Heart right ventricle (tissue), 16 donors: ENCODE measurements around the gene LGALS7B. TPM values are rescaled to one million over a fixed set of nuclear protein-coding genes. Genes with fewer than 3 reads are reported as not detected.

Experiments
- ATAC-seq, 8 donors: fragments of 200-7000 bp; cut with Tn5 transposase; one replicate each; pipeline ENCODE4 v1.9.1; 2020; ENCODE audit warnings: mild to moderate bottlenecking in 8 of 8, moderate library complexity in 8 of 8, moderate number of reproducible peaks in 1 of 8
- DNase-seq, 2 donors: peaks; one replicate each; pipeline ENCODE4 v3.0.0-alpha.2; 2020
- H3K27ac ChIP-seq, 10 donors: fragments of 200-600 bp; sonication (generic) in 2 of 10; one replicate each; pipeline versions ENCODE4 v1.5.0 to v1.8.0; 2020 to 2022; ENCODE audit warnings: mild to moderate bottlenecking in 3 of 10
- H3K27me3 ChIP-seq, 7 donors: fragments of 200-600 bp; one replicate each; pipeline ENCODE4 v1.8.0; 2021 to 2022; ENCODE audit warnings: mild to moderate bottlenecking in 2 of 7
- H3K36me3 ChIP-seq, 9 donors: fragments of 200-600 bp; sonication (generic) in 1 of 9; one replicate each; pipeline versions ENCODE4 v1.5.0 to v1.8.0; 2020 to 2022; ENCODE audit warnings: mild to moderate bottlenecking in 2 of 9
- H3K4me1 ChIP-seq, 9 donors: fragments of 200-600 bp; sonication (generic) in 1 of 9; one replicate each; pipeline versions ENCODE4 v1.5.0 to v1.8.0; 2020 to 2022; ENCODE audit warnings: mild to moderate bottlenecking in 4 of 9
- H3K4me3 ChIP-seq, 10 donors: fragments of 200-600 bp; sonication (generic) in 2 of 10; one replicate each; pipeline versions ENCODE4 v1.5.0 to v1.8.0; 2020 to 2022; ENCODE audit warnings: mild to moderate bottlenecking in 7 of 10, moderate library complexity in 2 of 10
- H3K9me3 ChIP-seq, 11 donors: fragments of 200-600 bp in 10 of 11; sonication (generic) in 2 of 11; one replicate each; pipeline versions ENCODE4 v1.5.0 to v1.8.0; 2013 to 2022; ENCODE audit warnings: mild to moderate bottlenecking in 2 of 11, control low read depth in 1 of 11, moderate library complexity in 1 of 11
- WGBS, 2 donors: extraction: QIAGEN DNeasy Blood & Tissue Kit; methylation state at CpG; one replicate each; pipeline ENCODE4 v1.1.7; 2013; ENCODE audit warnings: inconsistent platforms in 1 of 2; 5-methylcytosine and 5-hydroxymethylcytosine counted together
- intact Hi-C, 10 donors: fragments of 100-400 bp; cut with DNase I; formaldehyde crosslinking; loops; one replicate each; pipeline versions ENCODE4 v1.11.1 to v1.14.2; 2022
- polyA plus RNA-seq, 2 donors: library from polyadenylated mRNA; stranded (reverse); fragments of 200-250 nt; gene quantifications; one replicate each; pipeline ENCODE4 v1.2.3, GENCODE V29; 2013
- total RNA-seq, 10 donors: library from RNA; stranded (reverse); fragmentation: NEBNext Ultra II Directional in 3 of 10; extraction: Animal tissue kit (Norgen Biotek cat#: 25700) in 3 of 10; gene quantifications; one replicate each; pipeline versions ENCODE4 v1.2.1 to v1.2.4, GENCODE V29; 2021 to 2023
- TF ChIP-seq, protein P1 (sequence below), 9 donors: fragments of 200-600 bp; sonication (generic) in 2 of 9; IDR thresholded peaks; one replicate each; pipeline versions ENCODE4 v1.5.0 to v1.8.0; 2021 to 2022; ENCODE audit warnings: antibody characterized with exemption in 9 of 9, mild to moderate bottlenecking in 5 of 9, moderate library complexity in 1 of 9
- donor health status: Arrhythmogenic right ventricular cardiomyopathy.
- donor health status: ischemic (EF 13 %, LVEDD 7.1; RV severe dilation, severe dysfunction).
- donor health status: healthy with polysubstance abuse.
- donor health status: DM: no; HTN: yes; CAD: no.
- donor health status: DM: no; HTN: no; CAD: no.
- donor health status: ischemic (EF 25% LVEDD 6.9; RV normal size, moderate dysfunction).
- donor health status: ischemic (EF 25% LVEDD 5.7; RV mildly dilated, moderate dysfunction).
- donor health status: healthy.
- donor health status: DM: yes; HTN: yes; CAD: no.
- donor health status: Ischemic cardiomyopathy.
- donor health status: ischemic (EF 35%, LVEDD 5.7; RV mildly dilated, moderate dysfunction).
- donor health status: nonischemic (EF 11% LVEDD 7.7; RV severe dilation, severe dysfunction).
- donor health status: DM: yes; HTN: yes; CAD: no.
- donor health status: PGD.
- donor health status: ischemic (EF 29% LVEDD 5.4; RV normal size, mild dysfunction).
- donor health status: nonischemic (EF 23%, LVEDD 6.1; RV moderate dilation, normal function).

LGALS7B gene
- total and polyA plus RNA-seq, 12 donors, result 0.19 to 0.60 TPM; not detected in 10

DNA sequence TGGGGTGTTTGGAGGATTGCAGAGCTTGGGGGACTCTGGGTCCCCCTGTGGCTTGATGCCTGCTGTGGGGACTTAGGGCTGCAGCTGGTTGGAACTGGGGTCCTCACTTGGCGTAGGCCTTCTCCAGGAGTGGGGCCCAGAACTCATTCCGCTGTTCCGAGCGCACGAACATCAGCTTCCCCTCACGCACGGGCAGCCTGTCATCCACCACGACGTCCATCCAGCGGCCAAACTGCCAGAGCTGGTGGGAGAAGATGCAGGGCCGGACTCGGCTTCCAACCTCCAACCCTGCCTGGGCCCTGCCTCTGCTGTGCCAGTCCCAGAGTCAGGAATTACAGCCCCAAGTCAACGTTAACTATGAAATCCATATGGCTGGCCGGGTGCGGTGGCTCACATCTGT is 47.3 kb upstream of the LGALS7B start:
- no peak for ATAC-seq
- no peak overlapping the region for H3K27ac ChIP-seq
- no peak overlapping the region for H3K4me3 ChIP-seq
- intact Hi-C loops, result no loop called here
- no peaks in the 10 kb centered on the region for H3K27me3 ChIP-seq
- TF ChIP-seq, protein P1, sequence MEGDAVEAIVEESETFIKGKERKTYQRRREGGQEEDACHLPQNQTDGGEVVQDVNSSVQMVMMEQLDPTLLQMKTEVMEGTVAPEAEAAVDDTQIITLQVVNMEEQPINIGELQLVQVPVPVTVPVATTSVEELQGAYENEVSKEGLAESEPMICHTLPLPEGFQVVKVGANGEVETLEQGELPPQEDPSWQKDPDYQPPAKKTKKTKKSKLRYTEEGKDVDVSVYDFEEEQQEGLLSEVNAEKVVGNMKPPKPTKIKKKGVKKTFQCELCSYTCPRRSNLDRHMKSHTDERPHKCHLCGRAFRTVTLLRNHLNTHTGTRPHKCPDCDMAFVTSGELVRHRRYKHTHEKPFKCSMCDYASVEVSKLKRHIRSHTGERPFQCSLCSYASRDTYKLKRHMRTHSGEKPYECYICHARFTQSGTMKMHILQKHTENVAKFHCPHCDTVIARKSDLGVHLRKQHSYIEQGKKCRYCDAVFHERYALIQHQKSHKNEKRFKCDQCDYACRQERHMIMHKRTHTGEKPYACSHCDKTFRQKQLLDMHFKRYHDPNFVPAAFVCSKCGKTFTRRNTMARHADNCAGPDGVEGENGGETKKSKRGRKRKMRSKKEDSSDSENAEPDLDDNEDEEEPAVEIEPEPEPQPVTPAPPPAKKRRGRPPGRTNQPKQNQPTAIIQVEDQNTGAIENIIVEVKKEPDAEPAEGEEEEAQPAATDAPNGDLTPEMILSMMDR (IDR thresholded peaks at IDR 0.05), result no peak
- no peaks in the 10 kb centered on the region for H3K9me3 ChIP-seq
- peaks cover 0 to 6% (median 0%) of the 10 kb centered on the region in 9 donors for H3K4me1 ChIP-seq
- H3K36me3 ChIP-seq, result no peaks in the 10 kb centered on the region
- DNase-seq, result no peak
- 96 to 99% methylated on average over 15 of the region's 15 CpGs for WGBS, 2 donors

DNA sequence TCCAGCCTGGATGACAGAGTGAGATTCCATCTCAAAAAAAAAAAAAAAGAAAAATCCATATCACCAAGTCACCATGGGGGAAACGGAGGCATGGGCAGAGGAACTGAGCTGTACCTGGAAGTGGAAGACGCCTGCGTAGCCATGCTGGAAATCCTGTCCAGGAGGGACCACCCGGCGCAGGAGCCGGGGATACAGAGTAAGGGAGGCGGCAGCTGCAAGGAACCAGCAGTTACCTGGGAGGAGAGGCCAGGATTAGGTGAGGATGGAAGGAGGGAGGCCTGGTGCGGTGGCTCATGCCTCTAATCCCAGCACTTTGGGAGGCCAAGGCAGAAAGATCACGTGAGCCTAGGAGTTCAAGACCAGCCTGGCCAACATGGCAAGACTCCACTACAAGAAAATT is 46.7 kb upstream of the LGALS7B start:
- no peaks in the 10 kb centered on the region for H3K27me3 ChIP-seq
- DNase-seq, result no peak
- 95 to 98% methylated on average over 9 of the region's 9 CpGs for WGBS, 2 donors
- H3K9me3 ChIP-seq, result no peaks in the 10 kb centered on the region
- H3K27ac ChIP-seq, result no peak overlapping the region
- no peak for ATAC-seq
- no peak overlapping the region for H3K4me3 ChIP-seq
- H3K4me1 ChIP-seq, result peaks cover 0 to 2% (median 0%) of the 10 kb centered on the region in 9 donors
- intact Hi-C loops, result no loop called here
- no peaks in the 10 kb centered on the region for H3K36me3 ChIP-seq
- TF ChIP-seq, protein P1 (IDR thresholded peaks at IDR 0.05), result no peak

DNA sequence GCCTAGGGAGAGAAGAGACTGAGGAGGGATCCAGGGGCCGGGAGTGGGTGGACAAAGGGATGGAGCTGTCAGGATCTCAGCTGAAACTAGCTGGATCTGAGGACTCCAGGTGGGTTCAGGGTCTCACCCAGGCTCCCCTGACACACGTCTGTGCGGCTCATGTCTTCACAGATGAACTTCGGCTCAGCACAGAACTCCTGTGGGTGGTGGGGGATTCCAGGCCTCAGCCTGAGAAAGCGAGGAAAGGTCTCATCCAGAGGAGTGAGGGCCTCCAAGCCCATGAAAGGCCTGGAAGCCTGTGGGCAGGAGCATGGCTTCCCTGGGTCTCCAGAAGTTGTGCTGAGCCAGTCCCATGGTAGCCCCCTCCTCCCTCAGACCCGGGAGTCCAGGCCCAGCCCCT is 46.1 kb upstream of the LGALS7B start:
- Histone ChIP-seq H3K4me1 (no peaks in the 10 kb centered on the region), H3K36me3 (no peaks in the 10 kb centered on the region), H3K27me3 (no peaks in the 10 kb centered on the region), H3K4me3 (no peak overlapping the region), H3K9me3 (no peaks in the 10 kb centered on the region), H3K27ac (no peak overlapping the region)
- TF ChIP-seq, protein P1 (IDR thresholded peaks at IDR 0.05), result no peak
- ATAC-seq (no peak), DNase-seq (no peak)
- intact Hi-C loops, result no loop called here
- 88 to 95% methylated on average over 5 to 6 of the region's 6 CpGs for WGBS, 2 donors

DNA sequence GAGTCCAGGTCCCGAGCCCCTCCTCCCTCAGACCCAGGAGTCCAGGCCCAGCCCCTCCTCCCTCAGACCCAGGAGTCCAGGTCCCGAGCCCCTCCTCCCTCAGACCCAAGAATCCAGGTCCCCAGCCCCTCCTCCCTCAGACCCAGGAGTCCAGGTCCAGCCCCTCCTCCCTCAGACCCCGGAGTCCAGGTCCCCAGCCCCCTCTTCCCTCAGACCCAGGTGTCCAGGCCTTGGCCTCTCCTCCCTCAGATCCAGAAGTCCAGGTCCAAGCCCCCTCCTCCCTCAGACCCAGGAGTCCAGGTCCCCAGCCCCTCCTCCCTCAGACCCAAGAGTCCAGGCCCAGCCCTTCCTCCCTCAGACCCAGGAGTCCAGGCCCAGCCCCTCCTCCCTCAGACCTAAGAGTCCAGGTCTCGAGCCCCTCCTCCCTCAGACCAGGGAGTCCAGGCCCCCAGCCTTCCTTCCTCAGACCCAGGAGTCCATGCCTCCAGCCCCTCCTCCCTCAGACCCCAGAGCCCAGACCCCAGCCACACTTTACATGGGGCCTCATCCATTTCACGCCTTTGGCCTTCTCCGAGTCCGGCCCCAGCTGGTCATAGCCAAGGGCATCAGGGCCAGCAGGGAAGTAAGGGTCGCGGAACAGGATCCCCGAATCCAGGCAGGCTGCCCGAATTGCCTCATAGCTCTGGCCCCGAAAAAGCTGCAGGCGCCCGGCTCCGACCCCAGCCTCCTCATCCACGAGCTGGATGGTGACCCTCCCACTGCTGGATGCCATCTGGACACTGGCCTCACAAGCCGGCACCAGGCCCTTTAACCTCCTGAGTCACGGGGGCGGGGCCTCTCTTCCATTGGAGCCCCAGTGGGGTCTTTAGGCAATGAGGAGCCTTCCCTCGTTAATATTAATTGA is 45.4 kb upstream of the LGALS7B start:
- Histone ChIP-seq H3K4me3 (no peak overlapping the region), H3K36me3 (no peaks in the 10 kb centered on the region), H3K27ac (no peak overlapping the region), H3K9me3 (no peaks in the 10 kb centered on the region), H3K4me1 (no peaks in the 10 kb centered on the region), H3K27me3 (no peaks in the 10 kb centered on the region)
- DNase-seq, result no peak
- 78 to 79% methylated on average over 20 of the region's 20 CpGs for WGBS, 2 donors
- no peak for ATAC-seq
- TF ChIP-seq, protein P1 (IDR thresholded peaks at IDR 0.05), result no peak
- intact Hi-C loops, result no loop called here
